Sigmoid colon (tissue), 4 donors: ENCODE data around the gene CMAS.

Source experiments
- CTCF ChIP-seq, 4 experiments: fragments of 450-650 bp in 3 of 4; fragments of 200-600 bp in 1 of 4; IDR thresholded peaks; one replicate each; pipeline ENCODE4 v1.5.1; 2016 to 2019; ENCODE audit warnings: antibody characterized with exemption in 4 of 4, mild to moderate bottlenecking in 3 of 4, moderate library complexity in 2 of 4
- EP300 ChIP-seq, 4 donors: sonication (generic); formaldehyde crosslinking; IDR thresholded peaks; one replicate each; pipeline ENCODE4 v1.6.1; 2017; ENCODE audit warnings: antibody characterized with exemption in 4 of 4
- POLR2A ChIP-seq, 2 donors: fragments of 450-650 bp; IDR thresholded peaks; one replicate each; pipeline ENCODE4 v1.6.1; 2016; ENCODE audit warnings: antibody characterized with exemption in 2 of 2, mild to moderate bottlenecking in 2 of 2, moderate library complexity in 2 of 2
- POLR2AphosphoS5 ChIP-seq, 4 donors: sonication (generic); formaldehyde crosslinking; IDR thresholded peaks; one replicate each; pipeline ENCODE4 v1.6.1; 2017; ENCODE audit warnings: antibody characterized with exemption in 4 of 4

- TF ChIP-seq CTCF (IDR thresholded peaks at IDR 0.05) (no peak), EP300 (IDR thresholded peaks at IDR 0.05) (no peak), POLR2AphosphoS5 (IDR thresholded peaks at IDR 0.05) (no peak), POLR2A (IDR thresholded peaks at IDR 0.05) (no peak)
These were observed 16.0 kb upstream of the CMAS start for GRCh38 chr12:22029991-22030390.
